SIG-M5 (cell line): Measurements from ENCODE around the gene BIRC5.
A peak's percentile ranks its signal among the peaks of the same experiment; 100 is the strongest.

ENCODE experiments used
- DNase-seq: peaks from one replicate; lab custom pipeline; 2025; lab: John Stamatoyannopoulos, UW

BIRC5 gene

DNA sequence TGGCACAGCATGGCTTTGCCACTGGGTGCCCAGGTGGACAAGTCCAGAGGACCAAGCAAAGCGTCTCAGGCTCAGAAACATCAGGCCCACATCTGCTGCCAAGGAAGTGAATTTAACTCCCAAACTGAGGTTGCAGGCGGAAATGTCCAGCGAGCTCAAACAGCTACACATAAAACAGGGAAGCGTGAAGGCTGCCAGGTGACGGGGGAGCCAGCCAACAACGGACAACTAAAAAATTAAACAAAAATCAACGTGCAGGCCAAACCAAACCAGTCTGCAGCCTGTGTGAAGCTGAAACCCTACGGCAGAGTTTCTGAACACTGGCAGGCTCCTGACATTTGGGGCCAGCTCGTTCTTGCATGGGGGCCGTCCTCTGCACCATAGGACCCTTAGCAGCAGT, 29.7 kb upstream of the BIRC5 start:
- DNase-seq, result no peak

DNA sequence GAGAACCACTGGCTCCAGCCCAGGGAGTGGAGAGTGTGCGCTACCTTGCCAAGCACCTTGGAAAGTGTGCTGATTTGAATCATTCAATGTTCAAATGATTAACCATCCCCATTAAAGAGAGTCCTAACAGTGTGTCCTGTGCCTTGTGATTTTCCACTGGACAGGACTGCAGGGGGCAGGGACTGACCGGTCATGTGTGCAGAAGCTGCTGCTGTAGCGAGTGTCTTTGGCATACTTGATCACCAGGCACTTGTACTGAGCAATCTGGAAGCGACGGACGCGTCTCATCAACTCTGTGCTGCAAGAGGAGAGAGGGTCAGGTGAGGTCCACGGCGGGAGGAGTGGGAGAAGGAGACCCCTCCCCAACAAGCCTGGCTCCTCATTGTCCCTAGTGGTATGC, 29.2 kb upstream of the BIRC5 start:
- no peak for DNase-seq

DNA sequence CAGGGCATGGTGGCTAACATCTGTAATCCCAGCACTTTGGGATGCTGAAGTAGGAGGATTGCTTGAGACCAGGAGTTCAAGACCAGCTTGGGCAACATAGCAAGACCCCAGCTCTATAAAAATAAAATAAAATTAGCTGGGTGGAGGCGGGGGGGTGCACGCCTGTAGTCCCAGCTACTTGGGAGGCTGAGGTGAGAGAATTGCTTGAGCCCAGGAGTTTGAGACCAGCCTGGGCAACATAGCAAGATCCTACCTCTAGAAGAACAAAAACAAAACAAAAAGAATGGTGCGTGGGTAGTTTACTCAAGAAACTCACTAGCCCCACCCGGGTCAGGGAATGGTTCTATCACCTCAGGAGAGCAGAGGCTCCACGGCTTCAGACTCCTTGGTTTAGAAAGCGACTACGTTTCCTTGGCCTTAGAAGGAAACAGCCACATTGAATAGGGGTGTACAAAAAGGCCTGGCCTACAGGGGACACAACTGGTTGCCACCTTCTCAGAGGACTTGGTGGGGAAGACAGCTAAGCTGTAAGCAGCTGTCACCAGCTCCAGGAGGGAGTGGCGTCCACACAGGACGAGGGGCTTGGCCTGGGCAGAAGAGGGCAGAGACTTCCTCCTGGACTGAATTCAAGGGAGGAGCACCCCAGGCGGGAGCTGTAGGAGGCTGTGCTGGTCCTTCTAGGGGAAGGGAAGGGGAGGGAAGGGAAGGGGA, 27.9 kb upstream of the BIRC5 start:
- no peak for DNase-seq

DNA sequence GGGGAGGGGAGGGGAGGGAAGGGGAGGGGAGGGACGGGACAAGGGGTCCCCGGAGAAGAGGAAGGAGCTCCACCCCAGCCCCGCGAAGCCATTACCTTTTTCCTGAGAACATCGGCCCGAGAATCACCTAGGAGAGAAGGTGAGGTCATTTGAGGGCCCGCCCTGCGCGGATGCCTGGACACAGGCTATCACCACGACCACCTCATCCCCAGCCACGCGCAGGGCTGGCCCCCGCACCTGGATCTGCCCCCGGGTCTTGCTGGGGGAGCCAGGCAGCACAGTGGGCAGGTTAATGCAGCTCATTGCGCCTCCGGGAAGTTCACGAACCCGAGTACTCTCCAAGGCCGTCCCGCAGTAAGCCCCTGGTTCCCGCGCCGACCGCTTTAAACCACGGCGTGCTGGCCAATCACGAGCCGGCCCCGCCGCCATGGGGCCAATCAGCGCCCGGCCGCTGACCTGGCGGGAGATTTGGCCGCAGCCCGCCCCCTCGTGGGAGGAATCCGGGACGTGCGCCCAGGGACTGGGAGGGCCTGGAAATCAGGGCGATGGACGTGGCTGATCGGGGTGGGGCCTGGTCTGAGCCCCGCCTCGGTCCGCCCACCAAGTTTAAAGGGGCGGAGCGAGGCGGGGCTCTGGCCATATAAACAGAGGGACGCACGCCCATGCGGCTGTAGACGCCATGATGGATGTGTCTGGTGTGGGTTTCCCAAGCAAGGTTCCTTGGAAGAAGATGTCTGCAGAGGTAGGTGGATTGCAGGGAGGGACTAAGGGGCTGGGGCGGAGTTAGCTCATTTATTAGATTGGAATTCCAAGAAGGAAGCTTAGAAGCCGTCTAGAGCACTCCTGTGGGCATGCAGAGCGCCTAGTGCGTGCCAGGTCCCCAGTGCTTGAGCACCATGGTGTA, 27.1 kb upstream of the BIRC5 start, which contains the start of the genes AFMID and TK1:
AFMID (plus strand) TSS at position 671 of the 904 bp plus-strand sequence; CDS start at position 680, 9 bp downstream.
TK1 (minus strand) TSS at position 361 of the 904 bp plus-strand sequence; CDS start at position 303, 58 bp downstream.
- peak; percentile 70 for DNase-seq

DNA sequence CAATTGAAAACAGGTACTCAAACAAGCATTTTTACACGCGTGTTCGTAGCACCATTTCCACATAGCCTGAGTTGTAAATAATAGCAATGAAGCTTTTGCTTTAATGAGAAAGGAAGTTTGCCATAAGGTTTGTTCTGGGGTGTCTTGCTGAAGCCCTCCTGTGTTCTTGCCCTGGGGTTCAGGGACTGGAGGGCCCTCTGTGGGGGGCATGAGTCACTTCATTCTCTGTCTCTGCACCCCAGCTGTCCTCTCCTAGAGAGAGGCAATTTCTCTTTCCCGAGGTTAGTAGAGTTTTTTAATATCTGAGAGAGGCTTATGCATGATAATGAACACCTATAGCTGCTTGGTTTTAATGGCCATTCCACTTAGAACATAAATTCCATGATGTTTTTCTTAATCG, 17.3 kb upstream of the BIRC5 start:
- no peak for DNase-seq

DNA sequence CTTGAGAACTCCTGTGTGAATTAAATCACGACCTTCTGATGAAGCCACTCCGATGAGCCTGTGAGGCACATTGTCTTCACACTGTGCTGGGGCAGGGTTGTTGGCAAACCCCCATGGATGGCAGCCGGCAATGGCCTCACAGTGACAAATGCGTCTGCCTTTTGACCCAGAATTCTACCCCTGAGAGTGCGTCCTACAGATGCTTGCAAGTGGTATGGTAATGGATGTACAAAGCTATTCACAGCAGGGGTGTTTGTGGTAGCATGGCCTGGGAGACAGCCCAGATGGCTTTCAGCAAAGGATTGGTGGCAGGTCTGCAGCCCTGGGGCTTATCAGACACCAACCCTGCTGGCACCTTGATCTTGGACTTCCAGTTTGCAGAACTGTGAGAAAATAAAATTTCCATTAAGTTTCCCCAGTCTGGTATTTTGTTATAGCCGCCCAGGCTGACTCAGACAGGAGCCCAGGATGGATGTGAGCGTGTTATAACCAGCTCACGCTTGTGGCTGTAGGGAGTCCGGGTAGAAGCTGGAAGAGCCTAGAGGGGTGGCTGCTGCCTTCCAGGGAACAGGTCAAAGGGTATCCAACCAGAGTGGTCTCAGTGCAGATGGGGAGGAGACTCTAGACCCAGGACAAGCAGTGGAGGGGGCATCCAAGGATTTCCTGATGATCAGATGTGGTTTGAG, 16.8 kb upstream of the BIRC5 start:
- DNase-seq, result no peak

DNA sequence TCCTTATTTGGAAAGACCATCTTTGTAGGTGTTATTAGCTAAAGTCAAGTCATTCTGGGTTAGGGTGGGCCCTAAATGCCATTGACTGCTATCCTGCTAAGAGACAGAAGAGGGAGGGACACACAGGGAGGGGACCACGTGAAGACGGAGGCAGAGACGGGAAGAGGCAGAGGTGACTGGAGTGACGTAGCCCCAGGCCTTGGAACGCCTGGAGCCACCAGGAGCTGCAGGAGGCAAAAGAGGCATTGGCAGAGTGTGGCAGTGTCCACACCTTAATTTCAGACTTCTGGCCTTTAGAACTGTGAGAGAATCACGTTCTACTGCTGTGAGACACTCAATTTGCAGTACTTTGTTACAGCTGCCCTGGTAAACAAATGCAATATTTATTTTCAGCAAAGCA, 13.6 kb upstream of the BIRC5 start:
- DNase-seq, result no peak

DNA sequence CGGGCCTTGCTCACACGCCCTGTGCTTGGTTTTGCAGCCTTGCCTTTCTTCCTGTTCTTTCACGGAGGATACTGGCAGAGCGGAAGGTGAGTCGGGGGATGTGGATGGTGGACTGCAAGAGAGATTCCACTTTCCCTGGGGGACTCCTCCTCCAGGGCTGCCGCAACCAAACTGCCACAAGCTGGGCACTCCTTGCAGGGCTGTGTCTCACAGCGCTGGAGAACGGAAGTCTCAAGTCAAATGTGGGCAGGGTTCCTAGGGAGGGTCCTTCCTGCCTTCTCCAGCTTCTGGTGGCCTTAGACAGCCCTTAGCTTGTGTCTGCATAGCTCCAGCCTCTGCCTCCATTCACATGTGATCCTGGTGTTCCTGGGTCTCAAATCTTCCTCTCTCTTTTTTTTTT, 11.4 kb upstream of the BIRC5 start:
- no peak for DNase-seq

DNA sequence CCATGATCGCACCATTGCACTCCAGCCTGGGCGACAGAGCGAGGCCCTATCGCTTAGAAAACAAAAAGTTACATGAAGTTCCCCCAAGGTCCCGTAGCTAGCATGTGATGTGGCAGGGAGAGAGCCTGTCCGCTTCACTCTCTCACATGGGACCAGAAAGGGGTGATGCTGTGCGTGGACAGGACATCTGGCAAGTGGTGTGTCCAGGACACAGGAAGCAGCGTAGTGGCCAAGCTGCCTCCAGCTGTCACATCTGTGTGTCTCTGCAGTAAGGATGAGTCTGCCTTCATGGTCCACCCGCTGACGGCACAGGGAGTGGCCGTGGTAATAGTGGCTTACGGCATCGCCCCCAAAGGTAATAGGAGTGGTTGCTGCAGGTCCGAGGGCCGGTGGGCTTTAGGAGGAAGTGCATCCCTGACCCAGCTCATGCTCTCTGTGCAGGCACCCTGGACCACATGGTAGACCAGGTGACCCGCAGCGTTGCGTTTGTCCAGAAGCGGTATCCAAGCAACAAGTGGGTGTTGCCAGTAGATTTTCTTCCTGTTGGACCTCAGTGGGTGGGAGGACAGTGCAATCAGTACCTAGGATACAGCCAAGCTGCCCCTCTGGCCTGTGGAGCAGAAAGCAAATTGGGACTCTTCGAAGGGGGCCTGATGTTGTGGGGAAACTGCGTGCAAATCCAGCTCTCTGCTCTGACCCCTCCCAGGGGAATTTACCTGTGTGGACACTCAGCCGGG, 9.5 kb upstream of the BIRC5 start:
- DNase-seq, result no peak

DNA sequence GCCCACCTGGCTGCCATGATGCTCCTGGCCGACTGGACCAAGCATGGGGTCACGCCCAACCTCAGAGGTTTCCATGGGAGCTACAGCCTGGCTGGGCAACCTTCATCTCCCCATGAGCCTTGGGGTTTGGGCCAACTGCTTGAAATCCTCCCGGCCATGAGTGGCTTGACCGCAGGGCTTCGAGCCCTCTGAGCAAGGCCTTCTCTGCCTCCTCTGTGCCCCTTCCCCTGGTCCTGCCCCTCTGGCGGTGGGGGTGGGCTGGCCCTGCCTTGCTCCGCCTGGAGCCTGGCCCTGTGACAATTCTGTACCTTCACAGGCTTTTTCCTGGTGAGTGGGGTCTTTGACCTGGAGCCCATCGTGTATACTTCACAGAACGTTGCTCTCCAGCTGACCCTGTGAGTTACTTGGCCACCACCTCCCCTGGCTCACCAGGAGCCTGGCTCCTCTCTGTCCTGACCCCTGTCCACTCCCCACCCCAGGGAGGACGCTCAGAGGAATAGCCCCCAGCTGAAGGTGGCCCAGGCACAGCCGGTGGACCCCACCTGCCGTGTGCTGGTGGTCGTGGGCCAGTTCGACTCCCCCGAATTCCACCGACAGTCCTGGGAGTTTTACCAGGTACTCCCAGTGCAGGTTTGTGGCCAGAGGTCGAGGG, 8.8 kb upstream of the BIRC5 start:
- DNase-seq, result no peak

DNA sequence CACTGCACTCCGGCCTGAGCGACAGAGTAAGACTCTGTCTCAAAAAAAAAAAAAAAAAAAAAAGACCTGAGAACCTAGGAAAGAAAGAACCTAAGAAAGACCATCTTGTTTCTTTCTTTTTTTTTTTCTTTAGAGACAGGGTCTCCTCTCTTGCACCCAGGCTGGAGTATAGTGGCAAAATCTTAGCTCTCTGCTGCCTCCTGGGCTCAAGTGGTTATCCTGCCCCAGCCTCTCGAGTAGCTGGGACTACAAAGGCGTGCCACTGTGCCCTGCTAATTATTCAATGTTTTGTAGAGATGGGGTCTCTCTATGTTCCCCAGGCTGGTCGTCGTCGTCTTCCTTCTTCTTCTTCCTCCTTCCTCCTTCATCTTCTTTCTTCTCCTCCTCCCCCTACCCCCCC, 7.8 kb upstream of the BIRC5 start:
- no peak for DNase-seq

DNA sequence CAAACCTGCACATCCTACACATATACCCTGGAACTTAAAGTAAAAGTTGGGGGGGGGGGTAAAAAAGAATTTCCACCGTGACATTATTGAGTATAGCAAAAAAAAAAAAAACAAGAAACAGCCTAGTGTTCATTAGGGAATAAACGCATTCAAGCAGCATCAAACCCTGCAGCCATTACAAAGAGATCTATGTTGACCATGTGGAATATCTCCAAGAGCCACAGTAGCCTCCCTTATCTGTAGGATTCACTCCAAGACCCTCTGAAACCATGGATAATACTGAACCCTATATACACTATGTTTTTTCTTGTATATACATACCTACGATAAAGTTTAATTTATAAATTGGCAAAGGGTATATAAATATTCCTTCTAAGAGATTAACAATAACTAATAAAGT, 5.6 kb upstream of the BIRC5 start:
- no peak for DNase-seq

DNA sequence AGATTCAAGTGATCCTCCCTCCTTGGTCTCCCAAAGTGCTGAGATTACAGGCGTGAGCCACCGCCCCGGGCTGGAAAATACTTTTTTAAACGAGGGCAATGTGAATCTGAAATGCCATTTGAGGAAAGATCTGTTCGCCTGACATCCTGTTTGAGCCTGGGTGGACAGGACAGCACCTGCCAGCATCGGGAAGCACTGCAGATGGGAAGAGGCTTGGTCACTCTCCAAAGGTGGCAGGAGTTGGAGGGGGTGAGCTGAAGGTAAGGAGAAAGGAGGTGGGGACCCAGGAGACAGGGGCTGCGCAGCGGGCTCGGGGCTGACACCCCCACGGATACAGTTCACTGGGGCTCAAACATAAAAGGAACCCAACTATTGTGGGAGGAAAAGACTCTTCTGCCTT, 3.9 kb upstream of the BIRC5 start:
- DNase-seq, result no peak

DNA sequence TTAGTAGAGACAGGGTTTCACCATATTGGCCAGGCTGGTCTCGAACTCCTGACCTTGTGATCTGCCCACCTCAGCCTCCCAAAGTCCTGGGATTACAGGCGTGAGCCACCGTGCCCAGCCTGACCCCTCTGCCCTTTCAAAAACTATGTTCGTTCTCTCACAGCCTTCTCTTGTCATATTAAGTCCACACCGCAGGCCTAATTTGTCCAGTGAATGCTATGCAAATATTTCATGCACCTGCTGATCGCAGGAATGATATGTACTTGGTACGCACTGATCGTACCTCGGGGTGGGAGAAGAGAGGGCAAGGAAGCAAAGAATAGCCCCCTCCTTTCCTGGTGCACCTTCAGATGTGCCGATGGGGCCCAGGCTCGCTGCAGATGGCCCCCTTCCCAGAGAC, 3.0 kb upstream of the BIRC5 start:
- no peak for DNase-seq

DNA sequence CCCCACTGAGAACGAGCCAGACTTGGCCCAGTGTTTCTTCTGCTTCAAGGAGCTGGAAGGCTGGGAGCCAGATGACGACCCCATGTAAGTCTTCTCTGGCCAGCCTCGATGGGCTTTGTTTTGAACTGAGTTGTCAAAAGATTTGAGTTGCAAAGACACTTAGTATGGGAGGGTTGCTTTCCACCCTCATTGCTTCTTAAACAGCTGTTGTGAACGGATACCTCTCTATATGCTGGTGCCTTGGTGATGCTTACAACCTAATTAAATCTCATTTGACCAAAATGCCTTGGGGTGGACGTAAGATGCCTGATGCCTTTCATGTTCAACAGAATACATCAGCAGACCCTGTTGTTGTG, 631 bp downstream of the BIRC5 start:
- no peak for DNase-seq

DNA sequence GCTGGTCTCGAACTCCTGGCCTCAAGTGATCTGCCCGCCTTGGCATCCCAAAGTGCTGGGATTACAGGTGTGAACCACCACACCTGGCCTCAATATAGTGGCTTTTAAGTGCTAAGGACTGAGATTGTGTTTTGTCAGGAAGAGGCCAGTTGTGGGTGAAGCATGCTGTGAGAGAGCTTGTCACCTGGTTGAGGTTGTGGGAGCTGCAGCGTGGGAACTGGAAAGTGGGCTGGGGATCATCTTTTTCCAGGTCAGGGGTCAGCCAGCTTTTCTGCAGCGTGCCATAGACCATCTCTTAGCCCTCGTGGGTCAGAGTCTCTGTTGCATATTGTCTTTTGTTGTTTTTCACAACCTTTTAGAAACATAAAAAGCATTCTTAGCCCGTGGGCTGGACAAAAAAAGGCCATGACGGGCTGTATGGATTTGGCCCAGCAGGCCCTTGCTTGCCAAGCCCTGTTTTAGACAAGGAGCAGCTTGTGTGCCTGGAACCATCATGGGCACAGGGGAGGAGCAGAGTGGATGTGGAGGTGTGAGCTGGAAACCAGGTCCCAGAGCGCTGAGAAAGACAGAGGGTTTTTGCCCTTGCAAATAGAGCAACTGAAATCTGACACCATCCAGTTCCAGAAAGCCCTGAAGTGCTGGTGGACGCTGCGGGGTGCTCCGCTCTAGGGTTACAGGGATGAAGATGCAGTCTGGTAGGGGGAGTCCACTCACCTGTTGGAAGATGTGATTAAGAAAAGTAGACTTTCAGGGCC, 5.5 kb downstream of the BIRC5 start:
- DNase-seq, result no peak

DNA sequence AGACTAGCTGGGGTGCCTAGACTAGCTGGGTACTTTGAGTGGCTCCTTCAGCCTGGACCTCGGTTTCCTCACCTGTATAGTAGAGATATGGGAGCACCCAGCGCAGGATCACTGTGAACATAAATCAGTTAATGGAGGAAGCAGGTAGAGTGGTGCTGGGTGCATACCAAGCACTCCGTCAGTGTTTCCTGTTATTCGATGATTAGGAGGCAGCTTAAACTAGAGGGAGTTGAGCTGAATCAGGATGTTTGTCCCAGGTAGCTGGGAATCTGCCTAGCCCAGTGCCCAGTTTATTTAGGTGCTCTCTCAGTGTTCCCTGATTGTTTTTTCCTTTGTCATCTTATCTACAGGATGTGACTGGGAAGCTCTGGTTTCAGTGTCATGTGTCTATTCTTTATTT, 9.0 kb downstream of the BIRC5 start:
- DNase-seq, result no peak

DNA sequence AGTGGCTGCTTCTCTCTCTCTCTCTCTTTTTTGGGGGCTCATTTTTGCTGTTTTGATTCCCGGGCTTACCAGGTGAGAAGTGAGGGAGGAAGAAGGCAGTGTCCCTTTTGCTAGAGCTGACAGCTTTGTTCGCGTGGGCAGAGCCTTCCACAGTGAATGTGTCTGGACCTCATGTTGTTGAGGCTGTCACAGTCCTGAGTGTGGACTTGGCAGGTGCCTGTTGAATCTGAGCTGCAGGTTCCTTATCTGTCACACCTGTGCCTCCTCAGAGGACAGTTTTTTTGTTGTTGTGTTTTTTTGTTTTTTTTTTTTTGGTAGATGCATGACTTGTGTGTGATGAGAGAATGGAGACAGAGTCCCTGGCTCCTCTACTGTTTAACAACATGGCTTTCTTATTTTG, 9.7 kb downstream of the BIRC5 start:
- DNase-seq, result no peak

DNA sequence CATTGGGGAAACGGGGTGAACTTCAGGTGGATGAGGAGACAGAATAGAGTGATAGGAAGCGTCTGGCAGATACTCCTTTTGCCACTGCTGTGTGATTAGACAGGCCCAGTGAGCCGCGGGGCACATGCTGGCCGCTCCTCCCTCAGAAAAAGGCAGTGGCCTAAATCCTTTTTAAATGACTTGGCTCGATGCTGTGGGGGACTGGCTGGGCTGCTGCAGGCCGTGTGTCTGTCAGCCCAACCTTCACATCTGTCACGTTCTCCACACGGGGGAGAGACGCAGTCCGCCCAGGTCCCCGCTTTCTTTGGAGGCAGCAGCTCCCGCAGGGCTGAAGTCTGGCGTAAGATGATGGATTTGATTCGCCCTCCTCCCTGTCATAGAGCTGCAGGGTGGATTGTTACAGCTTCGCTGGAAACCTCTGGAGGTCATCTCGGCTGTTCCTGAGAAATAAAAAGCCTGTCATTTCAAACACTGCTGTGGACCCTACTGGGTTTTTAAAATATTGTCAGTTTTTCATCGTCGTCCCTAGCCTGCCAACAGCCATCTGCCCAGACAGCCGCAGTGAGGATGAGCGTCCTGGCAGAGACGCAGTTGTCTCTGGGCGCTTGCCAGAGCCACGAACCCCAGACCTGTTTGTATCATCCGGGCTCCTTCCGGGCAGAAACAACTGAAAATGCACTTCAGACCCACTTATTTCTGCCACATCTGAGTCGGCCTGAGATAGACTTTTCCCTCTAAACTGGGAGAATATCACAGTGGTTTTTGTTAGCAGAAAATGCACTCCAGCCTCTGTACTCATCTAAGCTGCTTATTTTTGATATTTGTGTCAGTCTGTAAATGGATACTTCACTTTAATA, 10.4 kb downstream of the BIRC5 start:
- DNase-seq, result no peak
